B cell (primary cell): ENCODE results near the gene CRYBG3.

Experiments used
- EZH2 ChIP-seq: IDR thresholded peaks from 2 replicates; pipeline ENCODE4 v1.6.1; 2012; ENCODE audit warnings: borderline replicate concordance, low read depth, mild to moderate bottlenecking, moderate library complexity, low read length; ENCODE audit not compliant: insufficient read depth, poor library complexity, severe bottlenecking
- TF ChIP-seq, protein P1 (sequence below): fragments of 200-600 bp; IDR thresholded peaks from one replicate; pipeline ENCODE4 v1.8.0; 2022; ENCODE audit warnings: antibody characterized with exemption, mild to moderate bottlenecking

DNA sequence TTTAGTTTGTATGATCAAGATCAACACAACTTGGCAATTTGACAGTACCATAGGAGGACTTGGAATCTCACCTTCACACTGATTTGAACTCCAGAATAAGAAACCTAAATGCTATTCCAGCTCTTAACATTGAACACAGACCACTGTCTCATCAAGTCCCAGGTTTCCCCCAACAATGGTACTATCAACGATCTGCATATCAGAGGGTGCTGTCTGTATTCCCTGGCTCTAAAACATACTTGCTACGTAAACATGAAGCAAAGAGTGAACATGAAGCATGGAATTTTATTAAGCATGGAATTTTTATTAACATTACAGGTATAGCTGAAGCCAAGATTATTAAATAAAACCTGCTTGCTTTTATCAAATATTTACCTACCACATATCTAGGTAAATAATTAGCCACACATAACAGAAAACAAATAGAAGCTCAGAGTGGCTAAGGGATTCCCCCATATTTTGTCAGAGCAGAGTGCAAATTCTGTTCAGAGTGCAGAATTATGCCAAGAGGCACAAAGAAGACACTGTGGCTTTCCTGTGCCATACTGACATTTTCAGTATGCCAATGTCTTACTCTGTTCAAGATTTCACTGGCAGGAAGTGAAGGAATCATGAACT lies 172.6 kb downstream of the CRYBG3 start:
- TF ChIP-seq, protein P1, sequence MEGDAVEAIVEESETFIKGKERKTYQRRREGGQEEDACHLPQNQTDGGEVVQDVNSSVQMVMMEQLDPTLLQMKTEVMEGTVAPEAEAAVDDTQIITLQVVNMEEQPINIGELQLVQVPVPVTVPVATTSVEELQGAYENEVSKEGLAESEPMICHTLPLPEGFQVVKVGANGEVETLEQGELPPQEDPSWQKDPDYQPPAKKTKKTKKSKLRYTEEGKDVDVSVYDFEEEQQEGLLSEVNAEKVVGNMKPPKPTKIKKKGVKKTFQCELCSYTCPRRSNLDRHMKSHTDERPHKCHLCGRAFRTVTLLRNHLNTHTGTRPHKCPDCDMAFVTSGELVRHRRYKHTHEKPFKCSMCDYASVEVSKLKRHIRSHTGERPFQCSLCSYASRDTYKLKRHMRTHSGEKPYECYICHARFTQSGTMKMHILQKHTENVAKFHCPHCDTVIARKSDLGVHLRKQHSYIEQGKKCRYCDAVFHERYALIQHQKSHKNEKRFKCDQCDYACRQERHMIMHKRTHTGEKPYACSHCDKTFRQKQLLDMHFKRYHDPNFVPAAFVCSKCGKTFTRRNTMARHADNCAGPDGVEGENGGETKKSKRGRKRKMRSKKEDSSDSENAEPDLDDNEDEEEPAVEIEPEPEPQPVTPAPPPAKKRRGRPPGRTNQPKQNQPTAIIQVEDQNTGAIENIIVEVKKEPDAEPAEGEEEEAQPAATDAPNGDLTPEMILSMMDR, result no peak
- no peak for TF ChIP-seq EZH2
